PC-3 (cell line): ENCODE results near the gene ACTR6.

ENCODE experiments used
- CTCF ChIP-seq: fragments of 300-600 bp; sonication (generic); conservative IDR thresholded peaks from 2 replicates; pipeline ENCODE4 v1.5.1; 2017; ENCODE audit warnings: antibody characterized with exemption, low read depth, mild to moderate bottlenecking, low read length
- EZH2 ChIP-seq: fragments of 300-600 bp; sonication (generic); IDR thresholded peaks from one replicate; pipeline ENCODE4 v1.6.1; 2017; ENCODE audit warnings: antibody characterized with exemption, mild to moderate bottlenecking, low read length; ENCODE audit not compliant: unreplicated experiment

- TF ChIP-seq CTCF: no peak
- TF ChIP-seq EZH2: no peak
Observed at GRCh38 chr12:100243137-100243536, 42.5 kb downstream of the ACTR6 start.
